Measurements from ENCODE around the gene POFUT1.

Gene POFUT1

DNA sequence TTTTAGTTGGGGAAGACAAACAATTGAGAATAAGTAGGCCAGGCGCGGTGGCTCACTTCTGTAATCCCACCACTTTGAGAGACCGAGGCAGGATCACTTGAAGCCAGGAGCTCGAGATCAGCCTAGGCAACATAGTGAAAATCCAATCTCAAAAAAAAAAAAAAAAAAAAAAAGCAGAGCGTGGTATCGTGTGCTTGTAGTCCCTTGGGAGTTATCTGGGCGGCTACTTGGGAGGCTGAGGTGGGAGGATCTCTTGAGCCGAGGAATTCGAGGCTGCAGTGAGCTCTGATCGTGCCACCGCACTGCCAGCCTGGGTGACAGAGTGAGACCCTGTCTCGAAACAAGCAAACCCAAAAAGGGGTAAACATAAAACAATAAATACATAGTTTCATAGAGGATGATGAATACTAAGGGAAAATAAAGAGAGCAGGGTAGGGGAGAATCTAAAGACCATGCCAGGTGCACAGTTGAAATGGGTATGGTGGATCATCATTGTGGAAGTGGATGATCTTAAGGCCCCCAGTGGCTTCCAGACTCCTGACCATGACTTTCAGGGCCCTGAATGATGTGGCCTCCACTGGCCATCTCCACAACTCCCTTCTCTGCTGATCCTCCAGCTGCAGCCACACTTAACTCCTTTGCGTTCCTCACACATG is 947 bp downstream of the POFUT1 start:
- DNase-seq: no peak

DNA sequence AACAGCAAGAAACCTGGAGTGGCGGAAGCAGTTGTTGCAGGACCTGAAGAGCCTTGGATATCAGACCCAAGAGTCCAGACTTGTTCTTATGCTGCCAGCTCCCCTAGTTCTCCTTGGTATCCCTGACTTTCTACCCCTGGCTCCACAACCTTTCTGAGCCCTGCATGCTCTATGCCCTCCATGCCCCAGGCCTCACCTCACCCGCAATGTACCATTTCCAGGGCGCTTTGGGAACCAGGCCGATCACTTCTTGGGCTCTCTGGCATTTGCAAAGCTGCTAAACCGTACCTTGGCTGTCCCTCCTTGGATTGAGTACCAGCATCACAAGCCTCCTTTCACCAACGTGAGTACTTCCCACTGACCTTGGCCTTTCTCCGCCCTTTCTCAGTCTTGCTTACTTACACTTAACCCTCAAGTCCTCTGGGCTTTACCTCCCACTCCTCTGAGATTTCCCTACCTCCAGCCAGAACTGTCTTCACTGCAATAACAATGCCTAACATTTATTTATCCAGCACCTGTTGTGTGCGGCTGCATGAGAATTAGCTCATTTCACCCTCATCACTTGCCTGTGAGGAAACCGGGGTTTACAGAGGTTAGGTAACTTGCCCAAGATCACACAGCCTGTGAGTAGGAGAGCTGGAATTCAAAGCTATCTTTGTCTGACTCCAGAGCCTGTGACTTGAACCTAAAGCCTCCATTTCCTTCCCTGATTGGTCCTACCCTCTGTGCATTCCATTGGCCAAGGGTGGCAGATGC is 2.3 kb downstream of the POFUT1 start:
- no peak for DNase-seq

DNA sequence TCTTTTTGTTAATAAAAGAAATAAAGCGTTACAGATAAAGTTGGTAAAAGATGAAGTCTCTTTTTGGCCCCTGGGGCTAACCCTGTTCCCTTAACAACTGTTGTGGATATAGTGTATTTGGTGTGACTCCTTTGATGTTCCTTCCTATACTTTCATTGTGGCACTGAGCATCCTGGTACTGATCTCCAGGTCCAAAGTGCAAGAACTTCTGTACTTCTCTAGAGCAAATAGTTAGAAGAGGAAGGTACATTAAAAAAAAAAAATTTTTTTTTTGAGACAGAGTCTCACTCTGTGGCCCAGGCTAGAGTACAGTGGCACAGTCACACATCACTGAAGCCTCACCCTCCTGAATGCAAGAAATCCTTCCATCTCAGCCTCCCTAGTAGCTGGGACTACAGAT is 6.2 kb downstream of the POFUT1 start:
- no peak for DNase-seq

DNA sequence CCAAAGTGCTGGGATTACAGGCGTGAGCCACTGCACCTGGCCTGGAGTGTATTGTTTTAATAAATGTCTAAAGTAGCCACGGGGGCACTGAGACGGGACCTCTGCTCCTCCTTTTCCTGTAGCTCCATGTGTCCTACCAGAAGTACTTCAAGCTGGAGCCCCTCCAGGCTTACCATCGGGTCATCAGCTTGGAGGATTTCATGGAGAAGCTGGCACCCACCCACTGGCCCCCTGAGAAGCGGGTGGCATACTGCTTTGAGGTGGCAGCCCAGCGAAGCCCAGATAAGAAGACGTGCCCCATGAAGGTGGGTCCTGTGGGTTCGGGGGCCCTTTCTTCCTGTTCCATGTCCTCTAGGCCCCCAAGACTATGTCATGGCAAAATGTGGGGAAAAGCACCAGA is 7.5 kb downstream of the POFUT1 start:
- DNase-seq: no peak

DNA sequence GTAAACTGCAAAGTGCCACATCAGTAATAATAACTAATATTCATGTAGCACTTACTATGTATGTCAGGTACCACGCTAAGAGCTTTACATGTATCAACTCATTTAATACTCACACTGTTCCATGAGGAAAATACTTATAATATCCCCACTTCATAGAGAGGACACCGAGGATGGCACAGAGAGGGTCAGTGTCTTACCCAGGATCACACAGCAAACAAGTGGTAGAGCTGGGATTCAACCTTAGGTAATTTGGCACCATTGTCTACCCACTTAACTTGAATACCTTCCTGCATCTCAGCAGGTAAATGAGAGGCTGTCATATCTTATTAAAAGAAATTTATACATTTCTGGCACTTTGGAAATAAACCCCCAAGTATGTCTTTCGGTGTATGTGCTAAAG is 8.0 kb downstream of the POFUT1 start:
- DNase-seq: no peak

DNA sequence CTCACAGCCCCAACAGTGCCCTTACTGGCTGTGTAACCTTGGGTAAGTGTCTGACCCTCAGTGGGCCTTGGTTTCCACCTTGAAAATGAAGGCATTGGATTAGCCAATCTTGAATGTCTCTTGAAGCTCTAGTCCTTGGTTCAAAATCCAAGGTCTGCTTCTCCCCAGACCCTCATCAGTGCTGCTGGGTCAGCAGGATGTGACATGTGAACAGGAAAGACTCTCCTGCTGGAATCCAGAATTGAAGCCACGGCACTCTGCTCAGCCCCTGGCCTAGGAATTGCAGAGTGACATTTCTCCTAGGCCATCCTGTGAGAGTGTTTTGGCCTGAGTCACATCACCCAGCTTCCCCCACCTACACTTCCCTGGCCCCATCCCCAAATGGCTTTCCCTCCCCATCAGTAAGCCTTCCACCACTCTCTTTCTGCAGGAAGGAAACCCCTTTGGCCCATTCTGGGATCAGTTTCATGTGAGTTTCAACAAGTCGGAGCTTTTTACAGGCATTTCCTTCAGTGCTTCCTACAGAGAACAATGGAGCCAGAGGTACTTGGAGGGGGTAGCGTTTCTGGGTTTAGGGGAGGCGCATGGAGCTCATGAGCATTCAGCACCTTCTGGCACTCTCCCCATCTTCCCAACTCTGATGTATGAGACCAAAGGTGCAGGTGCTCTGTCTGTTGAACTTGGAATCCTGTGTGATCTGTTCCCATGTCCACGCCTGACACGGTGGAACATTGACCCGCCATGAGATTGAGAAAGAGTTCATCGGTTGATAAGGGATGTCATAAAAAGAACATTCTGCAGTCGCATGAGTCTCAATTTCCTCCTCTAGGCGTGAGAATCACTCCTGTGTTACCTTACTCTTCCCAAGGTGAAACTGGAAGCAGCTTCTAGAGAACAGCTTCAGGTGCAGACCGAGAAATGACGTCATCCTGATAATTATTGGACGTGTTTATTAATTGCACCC is 8.8 kb downstream of the POFUT1 start:
- no peak for DNase-seq

DNA sequence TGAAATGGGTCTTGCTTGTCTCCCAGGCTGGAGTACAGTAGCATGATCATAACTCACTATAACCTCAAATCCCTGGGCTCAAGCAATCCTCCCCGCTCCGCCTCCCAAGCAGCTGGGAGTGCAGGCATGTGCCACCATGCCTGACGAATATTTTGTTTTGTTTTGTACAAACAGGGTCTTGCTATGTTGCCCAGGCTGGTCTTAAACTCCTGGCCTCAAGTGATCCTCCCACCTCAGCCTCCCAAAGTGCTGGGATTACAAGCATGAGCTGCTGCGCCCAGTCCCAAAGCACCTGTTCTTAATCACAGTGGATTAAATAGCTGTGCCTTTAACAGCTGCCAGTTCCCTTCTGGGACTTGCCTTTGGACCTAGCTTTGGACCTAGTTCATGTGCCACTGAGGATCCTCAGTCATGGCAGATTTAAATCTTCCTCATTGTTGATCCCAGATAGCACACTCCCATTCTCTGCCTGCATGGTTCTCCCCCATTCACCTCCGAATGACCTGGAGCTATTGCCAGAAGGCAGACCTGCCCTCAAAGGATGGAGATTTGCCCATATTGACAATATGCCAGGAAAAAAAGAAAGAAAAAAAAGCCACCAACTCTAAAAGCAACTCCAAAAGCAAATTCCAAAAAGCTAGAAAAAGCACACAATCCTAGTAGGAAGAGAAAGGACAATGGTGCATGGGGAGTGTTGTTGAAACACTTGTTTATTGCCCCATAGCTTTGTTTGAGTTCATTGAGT is 10.6 kb downstream of the POFUT1 start:
- no peak for DNase-seq

DNA sequence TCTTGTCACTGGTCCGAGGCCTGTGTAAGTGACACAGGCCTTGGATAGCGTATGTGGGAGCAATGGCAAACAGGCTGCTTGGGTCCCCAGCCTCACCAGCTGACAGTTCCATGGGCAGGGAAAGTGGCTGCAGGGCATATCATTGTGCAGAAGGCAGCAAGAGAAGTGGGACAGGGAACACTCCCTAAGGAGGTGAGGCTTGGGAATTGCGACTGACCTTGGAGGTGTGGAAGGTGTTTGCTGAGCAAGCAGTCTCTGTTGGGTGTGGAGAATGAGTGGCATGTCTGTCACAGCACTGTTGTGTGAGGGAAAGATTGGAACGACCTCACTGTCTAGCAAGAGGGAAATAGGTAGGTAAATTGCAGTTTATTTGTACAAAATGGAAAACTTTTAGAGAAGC is 16.8 kb downstream of the POFUT1 start:
- DNase-seq: no peak

DNA sequence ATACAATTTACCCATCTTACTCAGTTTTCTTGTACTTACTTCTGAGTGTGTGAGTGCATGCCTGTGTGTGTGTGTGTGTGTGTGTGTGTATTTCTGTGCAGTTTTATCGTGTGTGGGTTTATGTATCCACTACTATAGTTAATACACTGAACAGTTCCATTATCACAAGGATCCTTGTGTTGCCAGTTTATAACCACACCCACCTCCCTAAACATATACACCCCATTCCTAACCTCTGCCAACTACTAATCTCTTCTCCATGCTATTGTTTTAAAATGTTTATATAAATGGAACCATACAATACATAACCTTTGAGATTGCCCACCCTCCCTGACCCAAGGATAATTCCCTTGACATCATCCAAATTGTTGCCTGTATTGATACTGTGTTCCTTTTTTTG is 18.7 kb downstream of the POFUT1 start:
- no peak for DNase-seq

DNA sequence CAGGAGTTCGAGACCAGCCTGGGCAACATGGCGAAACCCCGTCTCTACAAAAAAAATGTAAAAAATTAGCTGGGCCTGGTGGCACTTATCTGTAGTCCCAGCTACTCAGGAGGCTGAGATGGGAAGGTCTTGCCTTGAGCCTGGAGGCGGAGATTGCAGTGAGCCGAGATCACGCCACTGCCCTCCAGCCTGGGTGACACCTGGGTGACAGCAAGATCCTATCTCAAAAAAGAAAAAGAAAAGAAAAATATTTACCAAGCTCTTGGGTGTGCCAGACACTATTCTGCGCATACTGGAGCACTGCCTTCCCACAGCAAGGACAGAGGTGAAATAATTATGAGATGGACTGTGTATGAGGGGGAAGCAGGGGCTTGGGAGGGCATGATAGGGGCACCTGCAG is 19.6 kb downstream of the POFUT1 start:
- DNase-seq: no peak

DNA sequence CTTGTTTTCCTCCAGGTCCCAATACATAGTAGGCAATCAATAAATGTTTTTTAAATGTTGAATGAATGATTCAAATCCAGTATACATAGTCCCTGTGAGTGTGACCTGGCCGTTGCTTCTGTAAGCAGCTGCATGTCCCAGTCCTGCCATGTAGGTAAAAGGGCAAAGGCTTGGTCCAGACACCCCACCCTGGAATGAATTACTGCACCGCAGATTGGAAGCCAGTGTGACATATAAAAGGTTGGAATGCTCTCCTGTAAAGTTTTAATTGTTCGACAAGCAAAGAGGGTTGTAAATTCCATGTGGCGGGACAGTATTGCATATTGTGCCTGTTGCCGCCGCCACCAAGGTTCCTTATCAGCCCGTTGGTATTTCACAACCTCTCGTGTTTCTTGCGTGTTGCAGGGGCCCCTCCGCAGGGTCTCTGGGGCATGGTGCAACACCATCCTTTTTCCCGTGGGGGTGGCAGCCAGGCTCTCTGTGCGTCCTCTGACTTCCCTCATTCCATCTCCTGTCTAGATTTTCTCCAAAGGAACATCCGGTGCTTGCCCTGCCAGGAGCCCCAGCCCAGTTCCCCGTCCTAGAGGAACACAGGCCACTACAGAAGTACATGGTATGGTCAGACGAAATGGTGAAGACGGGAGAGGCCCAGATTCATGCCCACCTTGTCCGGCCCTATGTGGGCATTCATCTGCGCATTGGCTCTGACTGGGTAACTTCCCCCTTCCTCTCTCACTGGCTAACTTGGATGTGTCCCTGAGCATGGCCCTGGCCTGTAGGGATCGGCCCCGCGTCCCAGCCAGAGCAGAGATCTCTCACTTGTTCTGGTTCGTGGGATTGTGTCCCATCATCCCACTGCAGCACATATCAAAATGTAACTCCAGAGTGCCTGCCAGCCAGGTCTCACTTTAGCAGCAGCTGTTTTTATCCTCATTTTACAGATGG is 20.3 kb downstream of the POFUT1 start:
- DNase-seq: no peak

DNA sequence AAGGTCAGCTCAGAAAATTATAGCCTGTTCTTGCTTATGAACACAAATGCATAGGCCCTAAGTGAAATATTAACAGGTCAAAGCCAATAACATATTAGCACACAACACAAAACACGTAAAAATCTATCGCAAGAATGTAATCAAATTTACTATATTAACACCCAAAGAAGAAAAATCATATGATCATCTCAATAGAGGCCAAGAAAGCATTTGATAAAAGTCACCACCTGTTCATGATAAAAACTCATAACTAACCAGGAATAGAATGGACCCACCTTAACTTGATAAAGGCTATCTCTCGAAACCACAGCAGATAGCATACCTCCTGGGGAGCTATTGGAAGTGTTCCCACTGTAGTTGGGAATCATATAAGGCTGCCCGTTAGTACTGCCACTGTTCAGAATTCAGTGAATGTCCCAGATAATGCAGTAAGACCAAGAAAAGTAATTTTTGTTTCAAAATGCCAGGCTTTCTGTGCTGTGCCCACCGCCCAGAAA is 21.6 kb downstream of the POFUT1 start:
- no peak for DNase-seq

DNA sequence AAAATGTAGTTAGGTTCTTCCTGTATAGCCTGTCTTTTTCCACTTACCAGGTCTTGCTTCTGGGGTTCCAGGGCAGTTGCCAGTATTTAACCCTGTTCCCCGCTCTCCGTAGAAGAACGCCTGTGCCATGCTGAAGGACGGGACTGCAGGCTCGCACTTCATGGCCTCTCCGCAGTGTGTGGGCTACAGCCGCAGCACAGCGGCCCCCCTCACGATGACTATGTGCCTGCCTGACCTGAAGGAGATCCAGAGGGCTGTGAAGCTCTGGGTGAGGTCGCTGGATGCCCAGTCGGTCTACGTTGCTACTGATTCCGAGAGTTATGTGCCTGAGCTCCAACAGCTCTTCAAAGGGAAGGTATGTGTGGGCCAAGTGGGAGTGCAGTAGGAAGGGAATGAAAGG is 23.0 kb downstream of the POFUT1 start:
- DNase-seq: no peak

DNA sequence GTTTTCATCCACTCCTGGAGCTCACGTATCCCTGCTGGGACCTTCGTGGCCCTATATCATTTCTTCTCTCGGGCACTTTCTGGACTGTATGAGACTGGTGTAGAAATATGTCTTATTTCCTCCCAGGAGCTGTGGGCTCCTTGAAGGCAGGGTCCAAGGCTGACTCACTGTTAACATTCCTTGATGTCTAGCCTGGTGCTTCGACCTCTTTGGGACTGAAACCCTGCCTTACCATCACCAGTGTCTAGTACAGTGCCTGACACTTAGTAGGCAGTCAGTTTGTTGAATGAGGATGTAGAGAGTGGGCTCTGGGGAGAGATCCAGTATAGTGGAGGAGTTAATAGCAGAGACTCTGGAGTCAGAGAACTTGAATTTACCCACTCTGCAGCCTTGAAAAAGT is 23.6 kb downstream of the POFUT1 start:
- DNase-seq: no peak

DNA sequence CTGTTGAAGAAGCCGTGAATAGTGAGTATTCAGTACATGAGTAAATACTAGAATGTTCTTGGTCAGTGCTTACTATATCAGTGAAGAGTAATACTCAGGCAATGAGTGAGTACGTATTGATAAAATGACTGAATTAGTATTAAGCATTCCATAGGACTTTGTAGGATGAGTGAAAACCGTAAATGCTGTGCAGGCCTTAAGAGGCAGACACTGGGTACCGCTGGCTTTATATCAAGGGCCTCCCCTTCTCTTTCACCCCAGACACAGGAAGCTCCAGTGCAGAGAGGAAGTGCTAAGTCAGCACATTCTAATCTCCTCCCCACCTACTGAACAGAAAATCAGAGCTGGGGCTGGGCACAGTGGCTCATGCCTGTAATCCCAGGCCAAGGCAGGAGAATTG is 24.2 kb downstream of the POFUT1 start:
- DNase-seq: peak; percentile 71

DNA sequence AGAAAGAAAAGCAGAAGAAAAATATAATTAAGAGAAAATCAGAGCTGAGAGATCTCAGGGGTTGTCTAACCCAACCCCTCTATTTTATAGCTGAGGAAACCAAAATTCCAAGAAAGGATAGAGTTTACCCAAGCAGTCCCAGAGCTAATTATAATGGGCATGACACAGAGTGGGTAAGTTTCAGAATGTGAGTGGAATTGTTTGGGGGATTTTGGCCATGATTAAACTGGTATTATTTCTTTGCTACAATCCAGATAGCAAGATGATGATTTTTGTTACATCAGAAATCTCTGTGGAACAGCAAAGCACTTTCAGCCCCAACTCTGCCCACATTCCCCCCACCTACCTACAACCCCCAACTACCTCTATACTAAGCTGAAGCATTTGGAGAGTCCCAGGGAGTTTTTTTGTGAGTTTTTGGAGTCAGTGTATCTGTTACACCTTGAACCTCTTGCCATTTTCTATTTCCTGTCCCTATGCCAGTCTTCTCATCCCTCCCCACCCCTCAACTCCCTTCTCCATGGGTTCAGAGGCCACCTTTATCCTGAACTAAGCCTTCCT is 24.7 kb downstream of the POFUT1 start:
- no peak for DNase-seq

DNA sequence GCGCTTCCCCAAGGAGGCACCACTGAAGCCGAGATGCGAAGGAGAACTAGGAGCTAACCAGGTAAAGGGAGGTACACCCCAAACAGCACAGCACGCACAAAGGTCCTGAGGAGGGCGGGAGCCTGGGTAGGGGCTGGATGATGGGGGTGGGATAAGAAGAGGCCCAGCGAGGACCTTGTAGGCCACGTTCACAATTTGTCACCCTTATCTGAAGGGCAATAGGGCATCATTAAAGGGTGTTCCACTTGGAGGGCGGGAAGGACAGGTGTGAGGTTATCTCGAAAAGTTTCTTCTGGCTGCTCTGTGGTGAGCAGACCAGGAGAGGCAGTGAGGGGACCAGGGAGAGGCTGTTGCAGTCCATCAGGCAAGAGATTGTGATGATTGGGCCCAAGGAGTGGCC is 25.6 kb downstream of the POFUT1 start:
- no peak for DNase-seq

DNA sequence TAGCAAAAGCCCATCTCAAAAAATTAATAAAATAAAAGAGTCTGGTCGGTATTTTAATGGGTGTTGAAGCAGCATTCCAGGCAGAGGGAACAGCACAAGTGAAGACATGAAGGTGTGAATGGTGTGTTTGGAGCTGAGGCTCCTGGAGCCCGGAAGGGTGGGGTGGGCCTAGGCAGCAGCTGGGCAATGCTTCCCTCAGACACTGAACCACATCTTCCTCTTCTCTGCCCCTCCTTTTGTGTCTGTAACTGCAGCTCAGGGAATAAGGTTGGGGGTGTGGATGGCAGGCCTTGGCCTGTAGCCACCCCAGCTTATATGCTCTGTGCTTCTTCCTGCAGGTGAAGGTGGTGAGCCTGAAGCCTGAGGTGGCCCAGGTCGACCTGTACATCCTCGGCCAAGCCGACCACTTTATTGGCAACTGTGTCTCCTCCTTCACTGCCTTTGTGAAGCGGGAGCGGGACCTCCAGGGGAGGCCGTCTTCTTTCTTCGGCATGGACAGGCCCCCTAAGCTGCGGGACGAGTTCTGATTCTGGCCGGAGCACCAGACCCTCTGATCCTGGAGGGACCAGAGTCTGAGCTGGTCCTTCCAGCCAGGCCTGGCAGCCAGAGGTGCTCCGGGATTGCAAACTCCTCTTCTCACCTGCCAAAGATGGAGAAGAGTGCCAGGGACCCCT is 26.6 kb downstream of the POFUT1 start:
- DNase-seq: no peak

DNA sequence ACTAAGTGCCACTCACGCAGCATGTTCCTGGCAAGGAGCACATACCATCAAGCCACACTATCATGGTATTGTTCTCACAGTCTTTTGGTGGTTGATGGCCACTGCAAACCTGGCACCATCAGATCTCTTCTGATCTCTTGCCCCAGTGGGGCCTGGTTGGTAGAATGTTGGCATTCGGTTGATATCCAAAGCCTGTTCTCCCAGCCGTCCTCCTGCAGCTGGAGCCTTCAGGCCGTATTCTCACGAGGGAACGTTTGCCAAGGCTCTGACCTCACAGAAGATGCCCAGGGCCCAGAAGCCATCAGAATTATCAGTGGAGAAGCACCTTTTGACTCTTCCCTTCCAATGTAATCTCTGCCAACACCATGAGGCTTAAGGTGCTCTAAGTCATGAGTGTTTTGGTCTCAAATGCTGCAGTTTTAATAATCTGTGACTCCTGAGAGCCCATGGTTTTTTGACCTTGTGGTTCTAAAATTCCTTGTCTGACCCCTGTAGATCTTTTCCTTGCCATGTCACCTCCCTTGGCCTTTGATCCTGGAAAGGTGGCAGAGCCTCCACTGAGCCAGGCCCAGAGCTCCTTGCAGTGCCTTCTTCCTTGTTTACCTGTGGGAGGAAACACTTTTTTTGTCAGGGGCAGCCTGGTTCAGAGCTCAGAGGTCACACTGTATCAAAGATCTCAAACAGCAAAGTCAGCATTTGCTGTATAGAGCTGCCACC is 27.8 kb downstream of the POFUT1 start:
- DNase-seq: no peak

DNA sequence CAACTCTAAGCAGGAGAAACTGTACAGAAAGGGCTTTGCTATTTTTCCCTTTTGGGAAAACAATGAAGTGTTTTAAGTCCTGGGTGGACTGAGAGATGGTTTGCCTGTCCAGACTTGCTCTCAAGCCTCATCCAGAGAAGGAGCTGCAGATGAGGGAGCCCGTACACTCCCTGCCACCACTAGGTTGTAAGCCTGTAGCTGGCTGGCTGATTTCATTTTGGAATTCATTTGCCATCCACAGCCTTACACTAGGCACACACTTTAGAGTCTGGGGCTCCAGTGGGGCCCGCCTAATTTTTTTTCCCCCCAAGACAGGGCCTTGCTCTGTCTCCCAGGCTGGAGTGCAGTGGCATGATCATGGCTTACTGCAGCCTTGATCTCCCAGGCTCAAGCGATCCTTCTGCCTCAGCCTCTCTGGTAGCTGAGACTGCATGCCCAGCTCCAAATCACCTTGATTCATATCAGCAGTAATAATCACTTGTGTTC is 28.4 kb downstream of the POFUT1 start:
- DNase-seq: no peak

All from CD4-positive, alpha-beta T cell treated with Interleukin-17A for 1 hour (primary cell).